Common myeloid progenitor, CD34-positive (primary cell): ENCODE results near the gene MEA1.

Experiments
- CTCF ChIA-PET: fragments of 350-600 bp; sonication (Branson Sonifier 250); formaldehyde crosslinking; loops from one replicate; lab custom pipeline; 2021; ENCODE audit warnings: antibody characterized with exemption; lab: Charles Lee
- POLR2A ChIA-PET: fragments of 350-600 bp; sonication (Branson Sonifier 250); formaldehyde crosslinking; loops from one replicate; lab custom pipeline; 2021; ENCODE audit warnings: antibody characterized with exemption; lab: Charles Lee
- DNase-seq, 3 donors: peaks; one replicate each; pipeline versions ENCODE4 v3.0.0 to v3.0.0-alpha.2; 2013
- H3K27ac ChIP-seq, 2 experiments: 1 replicate in 1 of 2; 2 replicates in 1 of 2; pipeline ENCODE4 v1.7.0; 2013; ENCODE audit warnings: inconsistent platforms in 2 of 2, low read length in 2 of 2, mild to moderate bottlenecking in 2 of 2, low read depth in 1 of 2, moderate library complexity in 1 of 2; ENCODE audit not compliant: severe bottlenecking in 2 of 2, insufficient read depth in 1 of 2, poor library complexity in 1 of 2
- H3K27me3 ChIP-seq, 5 experiments: replicated peaks in 2 of 5; 1 replicate in 3 of 5; 2 replicates in 2 of 5; pipeline versions ENCODE4 v1.6.1 to v1.7.0; 2013; ENCODE audit warnings: low read length in 4 of 5, mild to moderate bottlenecking in 2 of 5, moderate library complexity in 2 of 5, inconsistent platforms in 1 of 5; ENCODE audit not compliant: insufficient read depth in 5 of 5, control insufficient read depth in 4 of 5
- H3K36me3 ChIP-seq, 4 experiments: 1 replicate in 2 of 4; 2 replicates in 2 of 4; pipeline versions ENCODE4 v1.6.1 to v1.7.0; 2013; ENCODE audit warnings: low read length in 3 of 4, control low read depth in 1 of 4, mild to moderate bottlenecking in 1 of 4; ENCODE audit not compliant: control insufficient read depth in 4 of 4, insufficient read depth in 4 of 4
- H3K4me1 ChIP-seq, 4 experiments: 1 replicate in 3 of 4; 2 replicates in 1 of 4; pipeline versions ENCODE4 v1.6.1 to v1.7.1; 2013; ENCODE audit warnings: low read length in 3 of 4, mild to moderate bottlenecking in 3 of 4, control low read depth in 1 of 4, inconsistent platforms in 1 of 4, moderate library complexity in 1 of 4; ENCODE audit not compliant: control insufficient read depth in 4 of 4, insufficient read depth in 4 of 4; ENCODE audit errors: control extremely low read depth in 1 of 4
- H3K4me3 ChIP-seq, 7 experiments: 1 replicate in 4 of 7; 2 replicates in 3 of 7; pipeline versions ENCODE4 v1.5.1 to v1.7.0; 2013; ENCODE audit warnings: mild to moderate bottlenecking in 7 of 7, low read length in 6 of 7, moderate library complexity in 6 of 7, inconsistent platforms in 2 of 7, low read depth in 2 of 7, control low read depth in 1 of 7; ENCODE audit not compliant: insufficient read depth in 4 of 7, control insufficient read depth in 1 of 7; ENCODE audit errors: extremely low read depth in 1 of 7
- H3K9me3 ChIP-seq, 5 experiments: 1 replicate in 4 of 5; 2 replicates in 1 of 5; pipeline versions ENCODE4 v1.6.1 to v1.7.1; 2013; ENCODE audit warnings: low read length in 4 of 5, mild to moderate bottlenecking in 2 of 5, inconsistent platforms in 1 of 5, low read depth in 1 of 5, moderate library complexity in 1 of 5; ENCODE audit not compliant: control insufficient read depth in 4 of 5, insufficient read depth in 2 of 5; ENCODE audit errors: control extremely low read depth in 1 of 5
- WGBS: methylation state at CpG from one replicate; pipeline ENCODE4 v1.1.5; 2013; ENCODE audit not compliant: insufficient coverage; 5-methylcytosine and 5-hydroxymethylcytosine counted together

The MEA1 gene

GRCh38 chr6:42979523-42980177 is 34.1 kb downstream of the MEA1 start:
- no peaks in the 10 kb centered on the region for H3K9me3 ChIP-seq
- H3K4me1 ChIP-seq: peaks cover 9 to 27% (median 24%) of the 10 kb centered on the region in 4 experiments
- ChIA-PET CTCF (interaction anchor here (0.9 to 1.6 kb wide), 6 partner anchors 8 to 66 kb away, joined by 3 to 6 read pairs (median 4); no protein-coding TSS in a partner anchor), POLR2A (interaction anchor here (0.7 to 2.5 kb wide), 3 partner anchors 9 to 83 kb away, joined by 3 to 13 read pairs (median 7); partner anchors contain the start of gene CNPY3)
- H3K27ac ChIP-seq: peak overlapping the region; percentile 66 to 88
- H3K4me3 ChIP-seq: peak overlapping the region; percentile 80 to 97 (median 91)
- 46% methylated on average over 7 of the region's 9 CpGs for WGBS
- DNase-seq: peak in 2 of 3 donors; percentile 46 to 62
- no peaks in the 10 kb centered on the region for H3K27me3 ChIP-seq
- peaks cover 0 to 8% (median under 1%) of the 10 kb centered on the region in 4 experiments for H3K36me3 ChIP-seq

GRCh38 chr6:42978839-42979522 is 34.8 kb downstream of the MEA1 start, which contains the start of gene PEX6:
Gene PEX6, minus strand, starts transcription at chr6:42979181. Its CDS starts 31 bp downstream, at chr6:42979150.
- peak; percentile 92 to 95 (median 94) for DNase-seq
- Histone ChIP-seq H3K36me3 (peaks cover 0 to 11% (median 3%) of the 10 kb centered on the region in 4 experiments), H3K9me3 (no peaks in the 10 kb centered on the region), H3K27ac (peak within 1 kb of the TSS; percentile 66 to 88), H3K4me1 (peaks cover 9 to 25% (median 24%) of the 10 kb centered on the region in 4 experiments), H3K27me3 (no peaks in the 10 kb centered on the region), H3K4me3 (peak within 1 kb of the TSS; percentile 80 to 97 (median 91))
- ChIA-PET CTCF (interaction anchor here (0.9 to 1.6 kb wide), 6 partner anchors 9 to 66 kb away, joined by 3 to 6 read pairs (median 4); no protein-coding TSS in a partner anchor), POLR2A (interaction anchor here (0.9 to 2.5 kb wide), 4 partner anchors 9 to 80 kb away, joined by 3 to 13 read pairs (median 4); partner anchors contain the start of genes CNPY3, CUL7, KLC4 and MRPL2)
- WGBS: 0% methylated on average over 55 of the region's 59 CpGs

- peaks cover 9 to 20% (median 19%) of the 10 kb centered on the region in 4 experiments for H3K4me1 ChIP-seq
- WGBS: under 1% methylated on average over 24 of the region's 28 CpGs
- DNase-seq: peak in 1 of 3 donors; percentile 11
These were observed 35.3 kb downstream of the MEA1 start for GRCh38 chr6:42978487-42978838.

DNA sequence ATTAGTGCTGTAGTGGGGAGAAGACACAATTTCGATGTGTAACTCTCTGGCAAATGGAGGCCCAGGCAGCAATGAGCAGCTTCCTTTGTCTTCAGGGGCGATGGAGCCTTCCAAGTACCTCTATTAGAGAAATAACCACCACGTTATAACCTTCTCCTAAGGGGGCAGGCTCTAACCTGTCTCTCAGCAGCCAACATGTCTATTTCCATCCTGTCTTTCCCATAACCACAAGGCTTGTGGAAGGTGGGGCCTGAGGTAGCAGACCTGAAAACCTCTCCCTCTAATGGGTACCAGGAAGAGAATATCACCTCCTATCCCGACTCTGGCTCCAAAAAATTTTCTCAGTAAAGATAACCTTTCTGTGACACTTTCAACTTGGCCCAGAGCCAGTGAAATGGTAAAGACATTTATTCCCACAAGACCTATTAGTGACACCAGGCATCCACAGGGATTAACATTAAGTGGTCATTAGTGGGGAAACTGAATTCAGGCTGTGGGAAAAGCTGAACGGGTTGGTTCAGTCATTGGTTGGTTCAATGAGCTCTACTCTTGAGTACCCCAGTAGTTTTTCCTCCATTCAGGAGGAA is 38.7 kb downstream of the MEA1 start:
- Histone ChIP-seq H3K4me3 (no peak overlapping the region), H3K36me3 (peaks cover 0 to 16% (median 12%) of the 10 kb centered on the region in 4 experiments), H3K4me1 (peaks cover 14 to 32% (median 26%) of the 10 kb centered on the region in 4 experiments), H3K27me3 (no peaks in the 10 kb centered on the region), H3K9me3 (no peaks in the 10 kb centered on the region), H3K27ac (no peak overlapping the region)
- no peak for DNase-seq
- ChIA-PET CTCF (interaction anchor here (3.3 kb wide), 1 partner anchor 10 kb away, joined by 15 read pairs; no protein-coding TSS in a partner anchor), POLR2A (interaction anchor here (0.6 kb wide), 1 partner anchor 61 kb away, joined by 3 read pairs; no protein-coding TSS in a partner anchor)
- WGBS: 97% methylated on average over 5 of the region's 5 CpGs

More at GRCh38 chr6:42978487-42978838, 35.3 kb downstream of the MEA1 start:
- POLR2A ChIA-PET: interaction anchor here (0.9 to 2.5 kb wide), 4 partner anchors 8 to 81 kb away, joined by 3 to 13 read pairs (median 4); partner anchors contain the start of genes CNPY3, CUL7, KLC4 and MRPL2
- CTCF ChIA-PET: interaction anchor here (0.9 to 1.2 kb wide), 3 partner anchors 10 to 42 kb away, joined by 3 to 5 read pairs (median 4); no protein-coding TSS in a partner anchor
- H3K36me3 ChIP-seq: peaks cover 0 to 13% (median 8%) of the 10 kb centered on the region in 4 experiments
- H3K4me3 ChIP-seq: peak overlapping the region; percentile 80 to 97 (median 91)
- peak overlapping the region; percentile 66 to 88 for H3K27ac ChIP-seq
- H3K9me3 ChIP-seq: no peaks in the 10 kb centered on the region
- no peaks in the 10 kb centered on the region for H3K27me3 ChIP-seq

GRCh38 chr6:42973926-42974325 is 39.8 kb downstream of the MEA1 start:
- Histone ChIP-seq H3K4me3 (no peak overlapping the region), H3K9me3 (no peaks in the 10 kb centered on the region), H3K4me1 (peaks cover 7 to 23% (median 18%) of the 10 kb centered on the region in 4 experiments), H3K27ac (no peak overlapping the region), H3K27me3 (no peaks in the 10 kb centered on the region), H3K36me3 (peaks cover 0 to 26% (median 20%) of the 10 kb centered on the region in 4 experiments)
- CTCF ChIA-PET: interaction anchor here (1.0 to 3.3 kb wide), 2 partner anchors 9 to 61 kb away, joined by 3 to 15 read pairs; no protein-coding TSS in a partner anchor
- POLR2A ChIA-PET: no interaction called here
- no peak for DNase-seq
- WGBS: no CpG with 5 or more reads among the region's 3 CpGs

DNA sequence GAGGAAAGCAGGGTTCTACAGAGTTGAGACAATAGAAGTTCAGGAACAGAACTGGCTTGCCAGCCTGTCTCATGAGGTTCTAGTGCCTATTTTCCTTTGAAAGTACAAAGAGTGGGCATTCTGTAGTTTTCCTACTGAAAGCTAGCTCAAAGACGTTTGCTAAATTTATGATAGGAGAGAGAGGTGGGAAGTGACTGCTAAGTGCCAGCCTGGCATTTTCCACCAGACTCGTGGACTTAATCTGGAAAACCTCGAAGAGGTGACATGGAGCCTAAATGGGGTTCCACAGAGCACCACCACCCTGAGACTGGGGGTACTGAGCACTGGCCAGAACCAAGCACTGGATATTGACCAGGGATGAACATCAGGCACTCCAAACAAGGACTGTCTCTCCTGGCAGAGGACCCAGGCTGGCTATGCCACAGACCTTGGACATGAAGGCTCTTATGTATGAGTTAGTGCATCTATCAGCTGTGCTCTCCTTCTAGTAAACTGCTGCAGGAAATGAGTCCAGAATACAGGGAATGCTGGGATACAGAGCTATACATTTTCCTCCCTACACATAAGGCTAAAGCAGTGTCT is 41.9 kb downstream of the MEA1 start:
- Histone ChIP-seq H3K9me3 (no peaks in the 10 kb centered on the region), H3K27ac (no peak overlapping the region), H3K4me3 (no peak overlapping the region), H3K4me1 (peaks cover 7 to 16% (median 11%) of the 10 kb centered on the region in 4 experiments), H3K27me3 (no peaks in the 10 kb centered on the region), H3K36me3 (peaks cover 0 to 42% (median 26%) of the 10 kb centered on the region in 4 experiments)
- 91% methylated on average over 3 of the region's 3 CpGs for WGBS
- DNase-seq: no peak
- ChIA-PET POLR2A (no interaction called here), CTCF (interaction anchor here (1.5 to 2.3 kb wide), 2 partner anchors 10 to 44 kb away, joined by 4 to 7 read pairs; no protein-coding TSS in a partner anchor)
